CD8-positive, alpha-beta memory T cell (primary cell): ENCODE results near the gene SLC28A1. TPM values are rescaled to one million over a fixed set of nuclear protein-coding genes. Genes with fewer than 3 reads are reported as not detected.

ENCODE experiments used
- CTCF ChIA-PET: fragments of 350-600 bp; sonication (Branson Sonifier 250); formaldehyde crosslinking; loops from one replicate; lab custom pipeline; 2021; ENCODE audit warnings: antibody characterized with exemption; lab: Charles Lee
- POLR2A ChIA-PET: fragments of 350-600 bp; sonication (Branson Sonifier 250); formaldehyde crosslinking; loops from one replicate; lab custom pipeline; 2021; ENCODE audit warnings: antibody characterized with exemption; lab: Charles Lee
- DNase-seq, 5 donors: peaks; one replicate each; pipeline versions ENCODE4 v3.0.0 to v3.0.0-alpha.2; 2020 to 2022; ENCODE audit warnings: mixed read lengths in 1 of 5
- H3K27ac ChIP-seq: one replicate; pipeline ENCODE4 v1.7.0; 2013; ENCODE audit warnings: low read depth, mild to moderate bottlenecking, low read length, moderate library complexity
- H3K27me3 ChIP-seq: 2 replicates; pipeline ENCODE4 v1.7.0; 2013; ENCODE audit warnings: low read length, mild to moderate bottlenecking; ENCODE audit not compliant: insufficient read depth, poor library complexity, severe bottlenecking
- H3K36me3 ChIP-seq: 2 replicates; pipeline ENCODE4 v1.7.0; 2013; ENCODE audit warnings: mild to moderate bottlenecking, low read length, moderate library complexity; ENCODE audit not compliant: insufficient read depth
- H3K4me1 ChIP-seq: 2 replicates; pipeline ENCODE4 v1.7.0; 2013; ENCODE audit warnings: mild to moderate bottlenecking, low read length, moderate library complexity; ENCODE audit not compliant: insufficient read depth
- H3K4me3 ChIP-seq: 2 replicates; pipeline ENCODE4 v1.7.0; 2013; ENCODE audit warnings: mild to moderate bottlenecking, low read length
- H3K9me3 ChIP-seq: 2 replicates; pipeline ENCODE4 v1.7.0; 2013; ENCODE audit warnings: mild to moderate bottlenecking, low read length
- H3K27ac Mint-ChIP-seq, 8 donors: one replicate each; pipeline ENCODE4 v1.8.0; 2020 to 2021; ENCODE audit warnings: mixed read lengths in 8 of 8, mild to moderate bottlenecking in 6 of 8, inconsistent platforms in 3 of 8, moderate library complexity in 3 of 8
- H3K27me3 Mint-ChIP-seq, 2 donors: one replicate each; pipeline ENCODE4 v1.8.0; 2020 to 2021; ENCODE audit warnings: mixed read lengths in 2 of 2, mild to moderate bottlenecking in 1 of 2, moderate library complexity in 1 of 2
- H3K36me3 Mint-ChIP-seq, 3 donors: one replicate each; pipeline ENCODE4 v1.8.0; 2020 to 2021; ENCODE audit warnings: mixed read lengths in 3 of 3, inconsistent platforms in 1 of 3, mild to moderate bottlenecking in 1 of 3
- H3K4me1 Mint-ChIP-seq, 3 donors: one replicate each; pipeline ENCODE4 v1.8.0; 2020 to 2021; ENCODE audit warnings: mixed read lengths in 3 of 3, inconsistent platforms in 1 of 3, mild to moderate bottlenecking in 1 of 3
- H3K4me3 Mint-ChIP-seq, 7 donors: one replicate each; pipeline ENCODE4 v1.8.0; 2020 to 2021; ENCODE audit warnings: mixed read lengths in 7 of 7, mild to moderate bottlenecking in 6 of 7, moderate library complexity in 4 of 7, inconsistent platforms in 2 of 7
- H3K9me3 Mint-ChIP-seq, 5 donors: one replicate each; pipeline ENCODE4 v1.8.0; 2020 to 2022; ENCODE audit warnings: mixed read lengths in 5 of 5, mild to moderate bottlenecking in 3 of 5, moderate library complexity in 2 of 5, inconsistent platforms in 1 of 5
- polyA plus RNA-seq: library from polyadenylated mRNA; unstranded; fragments of 300-500 nt; fragmentation: Illumina TruSeq; gene quantifications from one replicate; pipeline ENCODE4 v1.2.3, GENCODE V29; 2021
- total RNA-seq, 2 experiments: library from RNA; stranded (reverse); gene quantifications; one replicate each; pipeline ENCODE4 v1.2.3, GENCODE V29; 2021

SLC28A1 gene
- total and polyA plus RNA-seq, 3 experiments from 2014 or later: not detected

- no peak for DNase-seq
- Histone ChIP-seq H3K4me1 (no peaks in the 10 kb centered on the region), H3K27ac (no peak overlapping the region), H3K4me3 (no peak overlapping the region), H3K27me3 (no peaks in the 10 kb centered on the region), H3K9me3 (no peaks in the 10 kb centered on the region), H3K36me3 (no peaks in the 10 kb centered on the region)
- Mint-ChIP-seq H3K4me1 (no peaks in the 10 kb centered on the region), H3K27ac (no peak overlapping the region), H3K9me3 (peaks cover 0 to 3% (median 0%) of the 10 kb centered on the region in 5 donors), H3K4me3 (no peak overlapping the region), H3K27me3 (peaks cover 15 to 27% of the 10 kb centered on the region in 2 donors), H3K36me3 (peaks cover 0 to 10% (median 2%) of the 10 kb centered on the region in 3 donors)
- ChIA-PET CTCF (no interaction called here), POLR2A (no interaction called here)
Measured at GRCh38 chr15:84962955-84963354, 78.5 kb downstream of the SLC28A1 start.

GRCh38 chr15:84967380-84967779, 82.9 kb downstream of the SLC28A1 start:
- peaks cover 0 to 10% (median 0%) of the 10 kb centered on the region in 3 donors for H3K36me3 Mint-ChIP-seq
- Histone ChIP-seq H3K27me3 (no peaks in the 10 kb centered on the region), H3K4me3 (no peak overlapping the region), H3K9me3 (no peaks in the 10 kb centered on the region), H3K36me3 (no peaks in the 10 kb centered on the region), H3K4me1 (no peaks in the 10 kb centered on the region), H3K27ac (no peak overlapping the region)
- no peak for DNase-seq
- ChIA-PET POLR2A (no interaction called here), CTCF (no interaction called here)
- no peak overlapping the region for H3K4me3 Mint-ChIP-seq
- peaks cover 0 to 3% (median 0%) of the 10 kb centered on the region in 5 donors for H3K9me3 Mint-ChIP-seq
- peaks cover 10 to 16% of the 10 kb centered on the region in 2 donors for H3K27me3 Mint-ChIP-seq
- no peaks in the 10 kb centered on the region for H3K4me1 Mint-ChIP-seq
- no peak overlapping the region for H3K27ac Mint-ChIP-seq

GRCh38 chr15:84968301-84968700, 83.8 kb downstream of the SLC28A1 start:
- Mint-ChIP-seq H3K36me3 (peaks cover 0 to 10% (median 0%) of the 10 kb centered on the region in 3 donors), H3K4me3 (no peak overlapping the region), H3K27ac (no peak overlapping the region), H3K4me1 (no peaks in the 10 kb centered on the region), H3K9me3 (peaks cover 0 to 3% (median 0%) of the 10 kb centered on the region in 5 donors), H3K27me3 (peaks cover 12 to 16% of the 10 kb centered on the region in 2 donors)
- Histone ChIP-seq H3K4me1 (no peaks in the 10 kb centered on the region), H3K9me3 (no peaks in the 10 kb centered on the region), H3K36me3 (no peaks in the 10 kb centered on the region), H3K4me3 (no peak overlapping the region), H3K27me3 (no peaks in the 10 kb centered on the region), H3K27ac (no peak overlapping the region)
- no peak for DNase-seq
- CTCF ChIA-PET: no interaction called here
- POLR2A ChIA-PET: no interaction called here

GRCh38 chr15:84969257-84969656, 84.8 kb downstream of the SLC28A1 start:
- ChIA-PET POLR2A (no interaction called here), CTCF (no interaction called here)
- Histone ChIP-seq H3K27ac (no peak overlapping the region), H3K9me3 (no peaks in the 10 kb centered on the region), H3K4me3 (no peak overlapping the region), H3K4me1 (no peaks in the 10 kb centered on the region), H3K36me3 (no peaks in the 10 kb centered on the region), H3K27me3 (no peaks in the 10 kb centered on the region)
- H3K27me3 Mint-ChIP-seq: peaks cover 11 to 12% of the 10 kb centered on the region in 2 donors
- no peak for DNase-seq
- H3K9me3 Mint-ChIP-seq: peaks cover 0 to 3% (median 0%) of the 10 kb centered on the region in 5 donors
- H3K36me3 Mint-ChIP-seq: peaks cover 0 to 10% (median 0%) of the 10 kb centered on the region in 3 donors
- no peak overlapping the region for H3K27ac Mint-ChIP-seq
- H3K4me3 Mint-ChIP-seq: no peak overlapping the region
- no peaks in the 10 kb centered on the region for H3K4me1 Mint-ChIP-seq

GRCh38 chr15:84970843-84971242, 86.4 kb downstream of the SLC28A1 start:
- CTCF ChIA-PET: interaction anchor here (1.4 kb wide), 1 partner anchor 15 kb away, joined by 4 read pairs; no protein-coding TSS in a partner anchor
- no peaks in the 10 kb centered on the region for H3K9me3 ChIP-seq
- POLR2A ChIA-PET: no interaction called here
- H3K27me3 ChIP-seq: no peaks in the 10 kb centered on the region
- H3K4me3 ChIP-seq: no peak overlapping the region
- no peak overlapping the region for H3K27ac Mint-ChIP-seq
- DNase-seq: no peak
- H3K4me1 ChIP-seq: no peaks in the 10 kb centered on the region
- H3K4me1 Mint-ChIP-seq: no peaks in the 10 kb centered on the region
- peaks cover 6 to 12% of the 10 kb centered on the region in 2 donors for H3K27me3 Mint-ChIP-seq
- H3K36me3 Mint-ChIP-seq: peaks cover 0 to 3% (median 0%) of the 10 kb centered on the region in 3 donors
- H3K27ac ChIP-seq: no peak overlapping the region
- H3K36me3 ChIP-seq: no peaks in the 10 kb centered on the region
- H3K4me3 Mint-ChIP-seq: no peak overlapping the region
- no peaks in the 10 kb centered on the region for H3K9me3 Mint-ChIP-seq

GRCh38 chr15:84973492-84974460, 89.3 kb downstream of the SLC28A1 start:
- H3K4me3 ChIP-seq: no peak overlapping the region

GRCh38 chr15:84975871-84976351, 91.4 kb downstream of the SLC28A1 start:
- CTCF ChIA-PET: no interaction called here
- no peaks in the 10 kb centered on the region for H3K9me3 Mint-ChIP-seq
- H3K9me3 ChIP-seq: no peaks in the 10 kb centered on the region
- H3K4me1 ChIP-seq: peaks cover 8% of the 10 kb centered on the region
- no peak overlapping the region for H3K27ac ChIP-seq
- peaks cover 3 to 7% (median 6%) of the 10 kb centered on the region in 3 donors for H3K4me1 Mint-ChIP-seq
- no peak for DNase-seq
- POLR2A ChIA-PET: no interaction called here
- no peaks in the 10 kb centered on the region for H3K27me3 ChIP-seq
- H3K4me3 ChIP-seq: no peak overlapping the region
- H3K27ac Mint-ChIP-seq: no peak overlapping the region
- H3K4me3 Mint-ChIP-seq: no peak overlapping the region
- H3K36me3 Mint-ChIP-seq: peaks cover 0 to 3% (median 0%) of the 10 kb centered on the region in 3 donors
- H3K36me3 ChIP-seq: no peaks in the 10 kb centered on the region
- H3K27me3 Mint-ChIP-seq: peaks cover 5 to 9% of the 10 kb centered on the region in 2 donors

More at GRCh38 chr15:84973492-84974460, 89.3 kb downstream of the SLC28A1 start:
- Histone ChIP-seq H3K36me3 (no peaks in the 10 kb centered on the region), H3K9me3 (no peaks in the 10 kb centered on the region), H3K27ac (no peak overlapping the region), H3K27me3 (no peaks in the 10 kb centered on the region), H3K4me1 (no peaks in the 10 kb centered on the region)
- ChIA-PET CTCF (no interaction called here), POLR2A (interaction anchor here (0.6 kb wide), 1 partner anchor 825 kb away, joined by 5 read pairs; no protein-coding TSS in a partner anchor)
- peaks cover 5 to 9% of the 10 kb centered on the region in 2 donors for H3K27me3 Mint-ChIP-seq
- no peak overlapping the region for H3K4me3 Mint-ChIP-seq
- no peaks in the 10 kb centered on the region for H3K4me1 Mint-ChIP-seq
- no peaks in the 10 kb centered on the region for H3K36me3 Mint-ChIP-seq
- H3K27ac Mint-ChIP-seq: no peak overlapping the region
- DNase-seq: no peak
- H3K9me3 Mint-ChIP-seq: no peaks in the 10 kb centered on the region
